Stimulated activated CD8-positive, alpha-beta memory T cell treated with anti-CD3 and anti-CD28 coated beads, Interleukin-15, amount 100 ng/mL, for 4 hours (primary cell): Measurements from ENCODE around the gene FGF7.
"Not testable (repeated sequence)": the region's sequence is repeated elsewhere in the genome, so short reads cannot be mapped to it uniquely, and the experiment has no call there.

Source experiments
- DNase-seq, 2 donors: peaks; one replicate each; pipeline ENCODE4 v3.0.0-alpha.2; 2020; ENCODE audit warnings: low read depth in 2 of 2

Gene FGF7

DNA sequence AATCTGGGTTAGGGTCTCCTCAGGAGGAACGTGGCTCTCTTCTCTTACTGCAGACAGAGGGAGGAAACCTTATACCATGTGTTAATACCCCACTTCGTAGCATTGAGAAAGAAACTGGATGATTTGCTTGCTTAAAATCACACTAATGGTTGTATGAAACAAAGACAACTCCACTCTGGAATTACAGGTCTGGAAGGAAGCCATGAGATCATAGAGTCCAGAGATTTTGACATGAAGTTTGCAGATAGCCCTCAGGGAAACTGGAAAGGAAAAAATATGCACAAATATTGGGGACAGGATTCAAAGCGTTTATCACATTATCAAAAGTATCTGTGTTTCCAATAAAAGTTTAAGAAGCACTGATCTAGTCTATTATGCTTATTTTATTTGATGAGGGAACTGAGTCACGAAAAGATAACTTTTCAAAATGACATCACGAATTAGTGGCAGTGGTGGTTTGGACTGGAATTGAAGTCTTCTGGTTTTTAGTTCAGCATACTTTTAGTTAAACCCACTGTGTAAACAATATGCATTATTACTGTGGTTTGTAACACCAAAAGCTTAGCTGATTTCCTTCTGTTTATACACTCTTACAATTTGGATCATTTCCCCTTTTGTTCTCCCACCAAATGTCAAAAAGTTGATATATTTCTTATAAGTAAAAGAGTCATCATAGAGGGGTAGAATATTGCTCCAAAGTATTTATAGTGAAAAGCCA, 16.8 kb downstream of the FGF7 start:
- no peak for DNase-seq

DNA sequence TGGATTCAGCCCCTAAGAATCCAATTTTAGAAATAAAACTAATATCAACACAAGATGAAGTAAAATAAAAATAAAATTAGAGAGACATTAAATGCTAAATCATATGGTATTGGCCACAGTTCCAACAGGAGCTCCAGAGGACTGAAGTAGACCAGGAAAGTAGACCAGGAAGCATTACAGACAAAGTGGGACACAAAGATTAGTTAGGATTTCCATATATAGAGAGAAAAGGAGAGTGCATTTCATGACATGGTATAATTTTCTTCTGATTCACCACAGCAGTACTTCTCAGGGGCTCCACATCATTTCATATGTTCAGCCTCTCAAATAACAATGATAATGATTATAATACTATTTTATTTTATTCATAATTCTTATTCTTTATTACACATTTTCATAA, 18.3 kb downstream of the FGF7 start:
- no peak for DNase-seq

DNA sequence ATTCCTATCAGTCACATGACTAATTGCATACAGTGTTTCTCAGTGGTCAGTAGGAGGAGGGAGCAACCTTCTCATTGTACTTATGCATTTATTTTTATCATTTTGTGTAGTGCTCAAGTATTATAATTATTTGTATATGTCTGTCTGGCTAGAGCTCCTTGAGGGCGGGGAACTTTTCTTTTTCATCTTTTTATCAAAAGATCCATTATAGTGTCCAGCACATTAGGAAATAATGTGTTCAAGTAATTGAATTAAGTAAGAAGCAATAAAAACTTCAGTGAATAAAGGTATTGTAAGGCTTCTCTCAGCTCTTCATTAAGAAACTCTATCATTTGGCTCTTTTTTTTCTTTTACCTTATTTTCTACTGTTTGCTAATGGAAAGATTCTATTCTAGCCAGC, 18.8 kb downstream of the FGF7 start:
- no peak for DNase-seq

DNA sequence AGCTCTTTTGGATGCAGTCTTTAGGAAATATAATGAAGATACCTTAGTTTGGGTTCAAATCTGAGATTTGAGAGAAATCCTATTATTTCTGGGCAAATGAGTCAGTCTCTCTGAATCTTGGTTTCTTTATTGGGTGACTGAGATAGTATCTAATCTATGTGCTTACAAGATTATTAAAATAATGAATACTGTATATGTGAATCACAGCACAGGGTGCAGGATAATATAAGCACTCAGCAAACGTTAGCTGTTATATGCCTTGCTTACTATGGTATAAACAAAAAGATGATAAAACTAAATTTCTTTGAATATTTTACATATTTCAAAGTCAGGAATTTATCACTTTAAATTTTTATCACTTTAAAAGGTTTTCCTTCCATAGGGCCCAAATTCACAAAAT, 29.6 kb downstream of the FGF7 start:
- DNase-seq, result no peak

DNA sequence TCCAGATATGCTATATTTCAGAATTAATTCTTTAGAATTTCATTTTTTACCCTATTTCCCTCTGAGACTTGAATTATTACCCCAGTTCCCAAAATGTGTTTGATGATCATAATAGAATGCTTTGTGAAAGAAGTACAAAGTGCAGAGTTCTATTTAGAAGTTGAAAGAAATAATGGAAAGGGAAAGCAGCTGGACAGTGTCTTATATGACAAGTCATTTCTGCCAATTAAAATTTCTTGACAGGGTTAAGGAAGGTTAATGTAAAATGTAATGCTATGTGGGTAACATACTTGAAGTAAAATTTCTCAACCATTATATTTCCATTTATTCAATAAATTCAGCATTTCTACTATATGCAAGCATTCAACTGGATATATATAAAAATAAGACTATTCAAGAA, 33.1 kb downstream of the FGF7 start:
- DNase-seq, result no peak

DNA sequence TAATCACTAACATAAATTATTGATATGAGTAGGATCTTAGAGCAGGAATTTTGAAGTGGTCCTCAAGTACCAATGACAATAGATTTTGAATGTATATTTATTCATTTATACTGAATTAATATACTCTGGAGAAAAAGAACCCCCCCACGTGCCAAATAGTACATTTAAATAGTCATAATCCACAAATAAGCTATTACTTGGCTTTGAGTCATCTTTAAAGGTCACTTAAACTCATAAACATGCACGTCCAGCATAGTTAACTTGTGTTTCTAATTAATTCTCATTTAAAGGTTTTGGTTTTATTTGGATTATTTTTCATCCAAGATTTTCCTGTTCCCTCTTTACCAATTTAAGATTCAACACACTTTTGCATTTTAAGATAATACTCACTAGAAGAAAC, 35.1 kb downstream of the FGF7 start:
- DNase-seq, result no peak

DNA sequence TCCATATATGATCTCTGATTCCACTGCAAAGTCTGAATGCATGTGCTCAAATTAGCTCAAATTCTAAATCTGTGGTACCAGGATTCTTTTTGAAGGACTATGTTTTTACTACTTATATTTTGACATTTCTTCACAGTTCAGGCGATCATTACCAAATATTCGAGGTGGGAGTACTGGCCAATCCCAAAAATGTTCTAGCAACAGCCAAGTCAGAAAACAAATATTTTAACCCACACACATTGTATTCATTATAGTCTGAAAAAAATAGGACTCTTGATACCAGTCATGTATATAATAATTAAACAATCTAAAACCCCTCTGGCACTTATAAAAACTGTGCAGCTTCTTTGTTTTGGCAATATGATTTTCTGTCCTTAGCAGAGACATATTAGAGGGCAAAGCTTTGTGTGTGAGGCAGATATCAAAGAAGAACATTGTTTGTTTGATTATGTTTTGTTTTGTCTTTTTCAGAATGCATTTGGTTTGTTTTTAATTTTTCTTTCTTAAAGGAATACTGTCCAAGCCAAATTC, 37.4 kb downstream of the FGF7 start:
- no peak for DNase-seq

DNA sequence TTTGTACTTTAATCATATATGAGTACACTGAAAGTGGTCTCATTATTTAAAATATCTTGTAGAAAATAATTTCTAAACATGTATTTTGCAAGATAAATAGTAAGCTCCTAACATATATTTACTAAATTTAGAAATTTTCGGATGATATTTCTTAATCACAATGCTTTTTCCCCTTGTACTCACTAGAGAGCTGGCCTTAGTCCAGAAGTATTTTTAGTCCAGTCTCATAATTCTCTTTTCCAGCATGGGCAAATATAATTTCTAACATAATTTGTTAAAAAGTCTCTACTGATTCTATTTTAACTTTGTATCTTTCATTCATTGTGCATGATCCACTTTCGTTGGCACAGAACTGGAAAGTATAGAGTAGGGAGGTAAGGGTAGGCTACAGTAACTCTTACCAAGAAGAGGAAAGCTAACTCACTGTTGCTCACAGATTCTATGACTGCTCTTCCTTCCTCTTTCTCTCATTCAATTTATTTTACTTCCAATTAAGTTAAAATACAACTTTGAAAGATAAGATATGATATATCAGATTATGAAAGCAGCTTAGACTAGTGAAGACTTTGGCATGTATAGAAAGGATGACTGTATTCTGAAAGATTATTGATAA, 39.3 kb downstream of the FGF7 start:
- no peak for DNase-seq

DNA sequence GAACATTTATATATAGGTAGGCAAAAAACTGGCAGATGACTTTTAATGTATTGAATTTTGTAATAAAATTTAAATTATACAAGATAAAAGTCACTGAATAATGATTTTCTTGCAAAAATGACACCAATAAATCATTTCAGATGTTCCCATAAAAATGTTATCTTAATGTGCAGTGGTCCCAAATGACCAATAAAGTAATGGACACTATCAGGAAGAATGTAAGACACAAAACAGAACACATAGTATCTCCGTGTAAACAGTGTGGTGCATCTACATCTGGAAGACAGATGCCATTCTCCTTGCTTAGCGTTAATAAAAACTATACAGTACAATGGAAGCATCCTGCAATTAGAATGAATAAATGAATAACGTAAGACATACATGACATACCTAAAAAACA, 41.5 kb downstream of the FGF7 start:
- no peak for DNase-seq

DNA sequence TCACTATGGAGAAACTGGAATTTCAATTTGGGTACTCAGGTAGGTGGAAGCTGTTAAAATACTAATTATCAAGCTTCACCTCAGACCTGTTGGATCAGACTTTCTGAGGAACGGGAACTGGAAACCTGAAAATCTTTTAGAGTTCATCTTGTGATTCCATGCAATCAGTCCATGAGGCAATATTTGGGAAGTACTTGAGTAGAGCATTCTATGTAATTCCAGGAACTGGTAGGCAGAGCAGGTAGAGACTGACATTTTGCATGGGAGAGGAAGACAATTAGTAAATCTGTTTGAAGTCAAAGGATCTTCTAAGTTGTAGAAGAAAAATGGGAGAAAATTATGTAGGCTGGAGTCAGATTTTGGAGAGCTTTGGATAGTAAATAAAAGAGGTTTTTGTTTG, 43.1 kb downstream of the FGF7 start:
- DNase-seq, result no peak

DNA sequence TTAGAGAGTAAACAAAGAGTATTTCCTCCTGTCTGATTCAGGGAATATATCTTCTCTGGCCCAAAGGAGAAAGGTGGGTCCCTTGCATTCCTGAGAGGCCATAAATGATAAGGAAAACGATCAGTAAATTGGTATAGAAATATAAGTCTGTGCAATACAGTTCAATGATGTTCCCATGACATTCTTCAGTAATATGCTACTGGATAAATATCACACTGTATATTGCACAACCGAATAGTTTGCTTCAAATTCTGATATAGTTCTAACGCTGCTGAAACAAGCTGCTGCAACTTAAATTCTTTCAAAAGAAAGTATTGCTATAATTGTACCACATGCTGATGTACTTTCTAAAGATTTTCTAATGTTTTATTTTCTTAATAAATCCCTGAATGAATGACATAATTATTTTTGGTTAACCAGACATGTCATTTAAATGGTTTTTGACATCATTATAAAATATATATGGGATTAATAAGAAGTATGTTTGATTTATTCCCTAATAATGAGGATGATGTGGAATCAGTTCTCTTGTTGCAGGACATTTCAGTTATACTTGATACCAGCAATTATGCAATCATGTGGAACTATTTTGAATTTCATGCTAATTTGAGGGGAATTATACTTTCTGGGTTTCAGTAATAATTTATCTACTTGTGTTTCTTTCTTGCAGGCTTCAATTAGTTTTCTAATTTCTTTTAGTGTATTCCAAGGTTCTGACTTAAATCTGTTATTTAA, 44.9 kb downstream of the FGF7 start:
- no peak for DNase-seq

DNA sequence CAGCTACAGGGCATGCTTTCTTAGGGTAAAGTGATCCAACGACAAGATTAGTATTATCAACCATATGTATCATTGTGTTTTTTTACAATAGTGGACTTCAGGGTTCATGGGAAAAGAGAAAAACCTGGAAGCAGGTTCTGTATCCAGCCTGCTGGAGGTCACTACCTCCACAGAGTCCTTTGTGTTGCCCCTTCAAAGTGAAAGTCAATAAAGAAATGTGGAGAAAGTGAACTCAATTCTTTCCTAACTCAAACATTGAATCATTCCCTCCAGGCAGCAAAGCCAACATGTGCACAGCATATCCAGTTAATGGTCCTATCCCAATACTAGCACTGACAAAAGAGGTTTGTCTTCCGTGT, 45.4 kb downstream of the FGF7 start:
- DNase-seq, result no peak

DNA sequence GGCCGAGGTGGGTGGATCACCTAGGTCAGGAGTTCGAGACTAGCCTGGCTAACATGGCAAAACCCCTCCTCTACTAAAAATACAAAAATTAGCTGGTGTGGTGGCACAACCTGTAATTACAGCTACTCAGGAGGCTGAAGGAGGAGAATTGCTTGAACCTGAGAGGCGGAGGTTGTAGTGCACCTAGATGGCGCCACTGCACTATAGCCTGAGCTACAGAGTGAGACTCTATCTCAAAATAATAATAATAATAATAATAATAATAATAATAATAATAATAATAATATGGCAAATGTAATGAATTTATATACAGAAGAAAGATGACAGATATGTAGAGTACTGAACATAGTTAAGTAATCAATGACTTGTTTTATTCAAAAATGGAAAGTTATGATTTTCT, 48.2 kb downstream of the FGF7 start:
- DNase-seq, result not testable (repeated sequence)

DNA sequence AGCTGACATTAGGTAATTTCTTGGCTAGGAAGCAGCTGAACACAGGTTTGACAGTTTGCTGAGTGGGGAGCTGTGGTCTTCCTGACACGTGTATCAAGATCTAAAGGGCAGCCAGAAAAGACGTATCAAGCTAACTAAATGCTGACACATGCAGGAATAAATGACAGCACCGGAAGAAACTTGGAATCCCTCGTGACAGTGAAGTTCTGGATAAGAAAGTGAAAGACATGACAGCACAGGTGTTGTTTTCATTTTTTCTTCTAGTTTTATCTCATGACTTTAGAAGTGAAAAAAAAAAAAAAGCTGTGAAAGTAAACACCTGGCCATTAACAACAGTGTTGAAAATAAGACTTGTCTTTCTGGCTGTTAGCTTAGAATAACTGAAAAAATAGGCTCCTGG, 48.7 kb downstream of the FGF7 start:
- DNase-seq, result no peak

DNA sequence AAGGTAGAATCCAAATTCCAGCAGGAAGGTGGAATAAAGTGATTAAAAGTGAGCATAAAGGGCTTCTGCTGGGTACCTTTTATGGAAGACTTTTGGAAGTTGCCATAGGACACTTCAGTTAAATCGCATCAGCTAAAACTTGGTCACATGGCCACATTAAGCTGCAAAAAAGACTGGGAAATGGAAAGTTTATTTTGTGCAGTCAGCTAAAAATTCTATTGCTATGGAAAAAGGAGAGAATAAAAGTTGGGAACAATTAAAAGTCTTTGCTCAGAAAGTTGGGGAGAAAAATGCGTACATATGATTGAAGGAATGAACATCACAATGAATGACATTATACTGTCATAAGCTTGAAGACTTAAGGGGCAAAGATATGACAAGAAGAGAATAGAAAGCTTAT, 49.3 kb downstream of the FGF7 start:
- no peak for DNase-seq

DNA sequence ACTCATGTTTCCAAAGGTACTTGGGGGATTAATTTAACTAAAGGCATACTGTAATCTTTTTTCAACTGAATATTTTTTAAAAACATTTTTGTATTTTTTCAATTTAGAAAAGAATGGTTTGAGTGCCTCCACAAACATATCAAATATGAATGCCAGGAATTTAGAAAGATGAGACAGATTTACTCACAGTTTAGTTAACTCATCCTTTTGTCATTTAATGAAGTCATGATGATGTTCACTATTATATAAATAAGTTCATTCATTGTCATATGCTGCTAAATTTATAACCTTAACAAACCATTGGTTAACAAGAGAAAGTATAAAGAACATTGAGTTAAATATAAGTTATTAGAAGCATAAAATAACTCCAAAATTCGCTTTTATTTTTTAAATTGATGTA, 50.0 kb downstream of the FGF7 start:
- DNase-seq, result no peak

DNA sequence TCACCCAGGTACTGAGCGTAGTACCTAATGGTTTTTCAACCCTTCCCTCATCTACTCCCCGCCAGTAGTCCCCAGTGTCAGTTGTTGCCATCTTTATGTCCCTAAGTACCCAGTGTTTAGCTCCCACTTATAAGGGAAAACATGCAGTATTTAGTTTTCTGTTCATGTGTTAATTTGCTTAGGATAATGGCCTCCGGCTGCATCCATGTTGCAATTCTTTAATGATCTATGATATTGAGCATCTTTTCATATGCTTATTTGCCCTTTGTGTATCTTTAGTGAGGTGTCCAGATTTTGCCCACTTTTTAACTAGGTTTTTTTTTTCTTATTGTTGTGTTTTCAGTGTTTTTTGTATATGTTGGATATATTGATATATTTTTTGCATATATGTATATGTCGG, 55.0 kb downstream of the FGF7 start:
- DNase-seq, result not testable (repeated sequence)

DNA sequence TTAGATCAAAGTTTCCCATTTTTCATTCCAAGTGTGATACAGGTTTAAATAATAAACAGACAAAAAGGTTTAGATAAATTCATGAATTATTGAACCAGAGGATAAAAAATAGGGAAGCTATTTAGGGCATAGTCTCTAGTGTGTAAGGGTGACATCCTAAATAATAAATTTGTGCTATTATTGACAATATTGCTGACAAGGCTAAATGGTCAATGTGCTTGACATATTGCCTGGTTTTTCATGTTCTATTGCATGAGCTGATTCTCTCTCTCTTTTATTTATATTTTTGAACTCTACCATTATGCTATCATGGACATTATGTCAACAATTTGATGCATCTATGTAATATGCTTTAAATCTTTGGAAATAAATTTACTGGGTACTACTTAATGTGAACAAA, 55.9 kb downstream of the FGF7 start:
- DNase-seq, result not testable (repeated sequence)

DNA sequence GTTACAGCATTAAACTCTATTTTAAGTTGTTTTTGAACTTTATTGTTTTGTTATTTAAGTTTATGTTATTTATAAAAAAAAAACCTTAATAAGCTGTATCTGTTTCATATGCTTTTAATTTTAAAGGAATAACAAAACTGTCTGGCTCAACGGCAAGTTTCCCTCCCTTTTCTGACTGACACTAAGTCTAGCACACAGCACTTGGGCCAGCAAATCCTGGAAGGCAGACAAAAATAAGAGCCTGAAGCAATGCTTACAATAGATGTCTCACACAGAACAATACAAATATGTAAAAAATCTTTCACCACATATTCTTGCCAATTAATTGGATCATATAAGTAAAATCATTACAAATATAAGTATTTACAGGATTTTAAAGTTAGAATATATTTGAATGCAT, 62.4 kb downstream of the FGF7 start:
- DNase-seq, result not testable (repeated sequence)

DNA sequence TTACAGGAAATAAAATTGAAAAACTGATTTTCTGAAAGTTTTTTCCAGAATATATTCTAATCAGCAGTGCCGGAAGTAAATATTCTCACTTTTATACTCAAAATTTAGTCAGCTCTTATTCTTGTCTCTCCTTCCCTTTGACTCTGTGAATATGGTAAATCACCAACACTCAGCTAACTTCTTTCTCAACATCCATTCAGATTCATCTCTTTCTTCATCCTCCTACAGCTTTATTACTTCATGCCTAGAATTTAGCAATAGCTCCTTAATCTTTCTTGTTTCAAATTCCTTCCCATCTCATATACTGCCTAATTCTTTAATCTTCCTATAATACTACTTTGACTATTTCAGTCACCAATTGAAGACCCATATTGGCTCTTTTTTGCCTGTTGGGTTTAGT, 67.9 kb downstream of the FGF7 start:
- no peak for DNase-seq

DNA sequence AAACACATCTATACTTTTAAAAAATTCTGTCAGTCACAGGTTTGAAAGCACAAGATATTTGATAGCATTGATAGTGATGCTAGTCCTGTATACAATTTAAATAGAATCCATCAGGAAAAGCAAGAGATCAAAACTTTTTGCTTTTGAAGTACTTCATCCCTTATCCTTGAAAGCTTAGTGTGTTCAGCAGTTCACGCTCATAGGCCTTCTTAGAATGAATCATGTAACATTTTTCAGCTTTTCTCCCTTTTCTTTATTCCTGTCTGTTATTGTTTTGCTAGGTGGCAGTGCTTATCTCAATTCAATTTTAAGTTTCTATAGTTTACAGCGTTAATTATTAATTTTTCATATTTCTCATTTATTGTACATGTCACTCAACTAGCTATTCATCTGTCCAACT, 69.1 kb downstream of the FGF7 start:
- DNase-seq, result no peak

DNA sequence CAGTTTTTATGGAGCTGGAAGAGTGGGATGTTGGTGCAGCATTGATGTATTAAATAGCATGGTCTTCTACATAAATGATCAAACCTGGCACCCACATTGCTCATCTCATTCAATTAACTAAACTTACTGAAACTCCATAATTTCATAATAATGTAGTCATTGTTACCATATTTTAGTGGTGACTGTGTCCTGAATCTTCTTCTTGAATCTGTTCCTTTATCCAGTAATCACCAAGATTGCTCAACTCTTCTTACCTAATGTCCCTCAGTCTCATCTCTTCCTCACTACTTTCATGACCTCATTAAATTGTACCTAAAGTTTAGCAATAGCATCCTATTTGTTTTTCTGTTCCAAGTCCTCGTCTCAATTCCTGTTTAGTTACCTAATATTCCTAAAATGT, 69.8 kb downstream of the FGF7 start:
- no peak for DNase-seq

DNA sequence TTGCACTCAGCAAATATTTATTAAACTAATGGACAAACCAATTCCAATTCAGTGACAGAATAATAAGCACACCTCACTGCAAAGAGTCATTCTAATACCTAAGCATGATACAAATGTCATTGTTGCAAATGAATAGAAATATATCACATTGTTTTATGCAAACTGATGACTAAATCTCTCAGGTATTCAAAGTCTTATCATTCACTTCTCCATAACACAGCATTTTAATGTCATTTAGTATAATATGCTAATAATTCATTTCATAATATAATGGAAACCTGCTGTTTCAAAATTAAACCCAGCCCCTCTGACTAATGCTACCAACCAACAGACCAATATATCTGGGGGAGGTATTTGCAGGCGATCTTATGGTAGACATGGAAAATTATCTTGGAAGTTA, 71.8 kb downstream of the FGF7 start:
- DNase-seq, result no peak
